HG02973 (cell line): ENCODE data around the gene VTI1B.
A peak's percentile ranks its signal among the peaks of the same experiment; 100 is the strongest.

Source experiments
- ATAC-seq: cut with Tn5 transposase; IDR thresholded peaks from one replicate; pipeline ENCODE4 v1.9.1; 2021; ENCODE audit warnings: moderate library complexity; ENCODE audit not compliant: unreplicated experiment

The VTI1B gene

DNA sequence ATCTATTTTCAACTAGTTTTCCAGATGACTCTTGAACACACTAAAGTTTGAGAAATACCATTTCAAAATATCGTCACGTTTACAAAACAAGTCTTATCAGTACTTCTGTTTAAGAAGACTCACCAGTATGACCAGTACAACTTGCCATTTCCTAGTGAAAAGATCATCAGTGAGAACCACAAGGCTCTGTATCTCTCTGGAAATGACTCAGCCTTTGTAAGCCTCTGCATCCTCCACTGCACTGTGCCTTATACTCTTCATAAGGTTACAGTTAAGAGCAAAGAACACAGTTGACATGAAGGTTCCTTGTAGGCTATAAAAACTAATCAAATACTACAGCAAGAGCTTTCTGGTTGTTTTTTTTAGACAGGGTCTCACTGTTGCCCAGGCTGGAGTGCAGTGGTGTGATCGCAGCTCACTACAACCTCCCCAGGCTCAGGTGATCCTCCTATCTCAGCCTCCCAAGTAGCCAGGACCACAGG is 5.7 kb upstream of the VTI1B start:
- ATAC-seq: peak; percentile 95

DNA sequence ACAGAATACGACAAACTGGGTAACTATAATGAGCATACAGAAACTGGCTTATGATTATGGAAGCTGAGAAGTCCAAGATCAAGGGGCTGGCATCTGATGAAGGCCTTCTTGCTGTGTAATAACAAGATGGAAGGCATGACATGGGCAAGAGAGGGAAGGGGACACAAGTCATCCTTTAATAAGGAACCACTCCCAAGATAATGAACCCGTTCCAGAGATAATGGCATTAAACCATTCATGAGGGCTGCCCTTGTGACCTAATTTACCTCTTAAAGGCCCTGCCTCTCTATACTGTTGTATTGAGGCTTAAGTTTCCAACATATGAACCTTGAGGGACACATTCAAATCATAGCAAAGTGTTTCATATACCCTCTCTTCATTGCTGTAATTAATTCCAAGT is 4.6 kb upstream of the VTI1B start:
- ATAC-seq: no peak

DNA sequence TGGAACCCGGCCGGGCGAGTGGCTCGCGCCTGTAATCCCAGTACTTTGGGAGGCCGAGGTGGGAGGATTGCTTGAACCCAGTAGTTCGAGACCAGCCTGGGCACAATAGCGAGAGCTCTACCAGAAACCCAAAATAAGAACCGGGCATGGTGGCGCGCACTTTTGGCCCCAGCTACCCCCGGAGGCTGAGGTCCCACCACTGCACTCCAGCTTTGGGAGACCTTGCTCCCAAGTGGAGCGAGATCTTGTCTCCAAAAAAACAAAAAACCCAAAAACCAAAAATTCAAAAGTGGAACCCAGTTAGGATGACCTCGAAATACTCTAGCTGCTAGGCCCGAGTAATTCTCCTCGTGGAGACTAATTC is 769 bp upstream of the VTI1B start:
- no peak for ATAC-seq

DNA sequence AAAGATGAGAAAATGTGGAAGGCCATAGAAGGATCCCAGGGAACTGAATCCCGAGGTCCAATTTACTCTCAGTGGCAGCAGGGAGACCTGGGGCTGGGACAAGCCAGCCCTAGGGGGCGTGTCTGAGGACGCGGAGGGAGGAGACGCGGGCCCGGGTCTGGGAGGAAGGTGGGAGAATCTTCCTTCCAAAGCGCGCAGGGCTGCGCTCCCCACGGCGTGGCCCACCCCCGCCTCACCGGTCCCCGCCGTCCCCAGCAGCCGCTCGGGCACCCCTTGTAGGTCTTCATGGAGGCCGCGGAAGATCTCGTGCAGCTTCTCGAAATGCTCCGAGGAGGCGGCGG is 323 bp downstream of the VTI1B start:
- ATAC-seq: peak; percentile 39

DNA sequence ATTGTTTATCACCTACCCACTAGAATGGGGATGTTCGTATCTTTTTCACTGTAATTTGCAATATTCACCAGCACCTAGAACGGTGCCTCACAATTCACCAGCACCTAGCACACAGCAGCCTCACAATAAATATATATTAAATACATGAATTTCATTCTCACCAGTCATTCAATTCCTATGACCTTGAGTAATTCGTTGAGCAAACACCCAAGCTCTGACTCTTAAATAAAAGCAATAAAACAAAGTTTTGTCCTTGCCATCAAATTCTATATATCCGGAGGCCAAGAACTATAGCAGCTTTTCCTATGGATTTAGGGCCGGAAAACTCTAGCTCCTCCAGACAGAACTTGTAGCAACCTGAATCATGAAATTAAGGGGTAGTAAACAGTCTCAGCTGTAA is 981 bp downstream of the VTI1B start:
- ATAC-seq: no peak

DNA sequence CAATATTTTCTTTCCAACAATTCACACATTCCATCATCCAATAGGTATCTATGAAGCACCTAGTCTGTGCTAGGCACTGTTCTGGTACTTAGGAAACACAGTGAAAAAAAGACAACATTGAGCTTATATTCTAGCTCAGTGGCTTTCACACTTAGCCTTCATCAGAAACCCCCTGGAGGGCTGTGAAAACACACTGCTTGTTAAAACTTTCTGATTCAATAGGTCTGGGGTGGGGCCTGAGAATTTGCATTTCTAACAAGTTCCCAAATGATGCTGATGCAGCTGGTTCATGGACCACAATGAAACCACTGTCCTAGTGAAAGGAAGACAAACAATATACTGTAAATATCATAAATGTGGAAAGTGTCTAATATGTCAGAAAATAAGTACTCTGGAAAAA is 5.9 kb downstream of the VTI1B start:
- ATAC-seq: no peak

DNA sequence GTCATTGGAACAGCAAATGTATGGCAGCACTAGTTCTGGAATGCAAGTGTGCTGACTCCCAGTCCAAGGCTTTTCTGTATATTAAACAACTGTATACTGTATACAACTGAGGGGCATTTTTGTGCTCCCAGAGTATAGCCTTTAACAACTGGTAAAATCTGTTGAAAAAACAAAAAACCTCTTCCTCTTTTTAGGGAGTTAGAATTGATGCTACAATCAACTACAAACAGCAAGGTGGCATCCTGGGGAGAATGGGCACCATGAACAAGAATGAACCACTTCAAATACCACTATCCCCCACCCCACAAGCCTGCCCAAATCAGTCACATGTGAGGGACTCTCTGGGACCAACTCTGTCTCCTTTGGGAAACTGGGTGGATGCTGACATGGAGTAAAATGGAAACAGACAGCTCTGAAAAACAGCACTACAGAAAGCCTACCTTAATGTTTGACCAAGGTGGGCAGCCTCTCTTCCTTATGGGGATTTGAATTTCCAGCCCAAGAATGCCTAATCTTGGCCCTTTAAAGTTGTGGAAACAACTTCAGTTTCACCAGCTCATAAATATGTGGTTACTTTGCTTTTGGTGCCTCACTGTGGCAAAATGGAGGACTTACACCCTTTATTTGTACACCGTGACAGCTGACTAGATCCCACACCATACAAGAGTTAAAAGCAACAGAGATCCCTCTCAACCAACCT is 7.5 kb downstream of the VTI1B start:
- ATAC-seq: peak; percentile 68

DNA sequence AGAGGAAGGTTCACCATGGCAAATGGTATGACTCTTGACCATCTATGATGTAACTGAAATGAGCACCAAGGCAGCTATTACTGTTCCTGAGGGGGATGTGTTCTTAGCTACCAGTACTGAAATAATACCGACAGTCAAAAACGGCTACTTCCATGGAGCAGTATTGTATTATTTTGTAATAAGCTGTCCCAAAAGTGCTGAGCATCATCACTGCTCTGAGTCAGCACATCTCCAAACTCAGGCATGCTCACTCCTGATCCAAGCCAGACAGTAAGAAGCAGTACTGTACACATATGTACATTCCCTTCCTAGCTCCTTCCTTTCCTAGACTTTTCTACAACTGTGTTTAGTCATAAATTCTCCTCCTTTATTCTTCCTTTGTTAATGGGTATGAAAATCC is 8.6 kb downstream of the VTI1B start:
- no peak for ATAC-seq

DNA sequence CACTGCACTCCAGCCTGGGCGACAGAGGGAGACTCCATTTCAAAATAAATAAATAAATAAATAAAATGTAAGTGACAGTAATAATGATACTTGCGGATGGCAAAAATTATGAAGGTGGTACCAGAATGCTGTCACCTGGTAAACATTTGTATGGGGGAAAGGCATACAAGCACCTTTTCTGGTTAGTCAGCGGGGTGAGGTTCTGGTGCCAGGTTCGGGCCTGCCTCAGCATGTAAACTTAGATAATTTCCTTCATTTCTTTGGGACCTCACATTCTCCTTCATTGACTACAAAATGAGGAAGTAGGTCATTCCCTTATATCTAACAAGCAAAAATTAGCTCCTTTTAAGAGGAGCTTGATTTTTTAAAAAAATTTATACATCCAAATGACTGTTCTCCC is 10.8 kb downstream of the VTI1B start:
- ATAC-seq: no peak

DNA sequence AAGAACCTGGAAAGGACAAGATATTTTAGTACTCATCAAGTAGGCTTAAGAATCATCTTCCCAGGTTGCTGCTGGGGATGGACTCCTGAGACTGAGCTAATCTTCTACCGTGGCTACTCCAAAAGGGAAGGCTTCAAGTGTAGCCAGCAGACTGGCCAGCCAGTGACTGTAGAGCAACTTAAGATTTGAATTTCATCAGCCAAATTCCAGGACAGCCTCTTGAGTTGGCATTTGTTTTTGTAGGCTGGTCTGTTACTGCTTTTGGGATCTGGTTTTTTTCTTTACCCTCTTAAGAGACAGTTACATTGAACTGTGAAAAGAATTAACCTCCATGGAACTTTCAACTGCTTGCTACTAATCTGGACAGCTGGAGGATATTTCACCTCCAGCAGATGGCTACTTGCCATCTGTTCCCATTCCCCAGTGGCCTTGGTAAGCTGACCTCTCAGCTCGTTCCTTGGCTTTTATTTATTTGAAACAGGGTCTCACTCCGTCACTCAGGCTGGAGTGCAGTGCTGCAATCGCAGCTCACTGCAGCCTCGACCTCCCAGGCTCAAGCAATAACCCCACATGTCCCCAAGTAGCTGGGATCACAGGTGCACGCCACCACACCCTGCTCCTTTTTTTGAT is 20.7 kb downstream of the VTI1B start:
- no peak for ATAC-seq

DNA sequence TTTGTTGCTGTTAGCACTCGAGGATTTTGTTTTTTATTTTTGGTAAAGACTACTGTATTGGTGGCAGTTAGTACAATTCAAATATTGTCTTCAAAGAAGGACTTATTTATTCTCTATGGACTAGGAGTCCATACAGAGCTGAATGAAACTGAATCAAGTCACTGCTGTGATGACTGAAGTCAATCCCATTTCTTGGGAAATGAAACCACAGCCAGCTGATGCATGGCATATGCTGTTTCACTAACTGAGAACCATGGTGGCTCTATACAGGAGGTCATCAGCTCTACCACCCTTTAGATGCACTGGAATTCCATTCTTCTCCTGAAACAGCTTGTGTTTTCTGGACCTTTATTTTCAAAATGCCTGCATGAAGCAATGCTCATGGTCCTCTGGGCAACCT is 22.2 kb downstream of the VTI1B start:
- ATAC-seq: no peak

DNA sequence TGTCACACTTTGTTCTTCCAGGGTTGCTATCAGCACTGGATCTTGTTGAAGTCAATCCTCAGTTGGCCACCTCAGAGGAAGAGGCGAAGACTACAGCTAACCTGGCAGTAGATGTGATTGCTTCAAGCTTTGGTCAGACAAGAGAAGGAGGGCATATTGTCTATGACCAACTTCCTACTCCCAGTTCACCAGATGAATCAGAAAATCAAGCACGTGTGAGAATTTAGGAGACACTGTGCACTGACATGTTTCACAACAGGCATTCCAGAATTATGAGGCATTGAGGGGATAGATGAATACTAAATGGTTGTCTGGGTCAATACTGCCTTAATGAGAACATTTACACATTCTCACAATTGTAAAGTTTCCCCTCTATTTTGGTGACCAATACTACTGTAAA is 23.7 kb downstream of the VTI1B start:
- ATAC-seq: no peak

DNA sequence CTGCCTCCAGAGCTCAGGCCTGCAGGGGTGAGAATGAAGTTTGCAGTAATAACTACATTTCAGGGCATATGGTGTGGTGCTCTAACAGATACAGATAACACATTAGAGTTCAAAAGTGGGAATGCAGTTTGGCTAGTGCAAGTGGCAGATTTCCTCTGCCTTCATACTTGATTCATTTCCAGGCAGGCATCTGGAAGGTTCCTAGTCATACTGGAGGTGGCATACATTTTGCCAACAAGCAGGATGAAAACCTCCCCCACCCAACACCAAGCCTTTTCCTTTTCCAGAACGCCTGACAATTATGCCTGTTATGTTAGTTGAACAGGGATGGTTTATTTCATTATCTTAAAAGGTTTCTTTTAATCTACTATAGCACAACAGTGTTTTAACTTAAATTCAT is 24.3 kb downstream of the VTI1B start:
- ATAC-seq: no peak

DNA sequence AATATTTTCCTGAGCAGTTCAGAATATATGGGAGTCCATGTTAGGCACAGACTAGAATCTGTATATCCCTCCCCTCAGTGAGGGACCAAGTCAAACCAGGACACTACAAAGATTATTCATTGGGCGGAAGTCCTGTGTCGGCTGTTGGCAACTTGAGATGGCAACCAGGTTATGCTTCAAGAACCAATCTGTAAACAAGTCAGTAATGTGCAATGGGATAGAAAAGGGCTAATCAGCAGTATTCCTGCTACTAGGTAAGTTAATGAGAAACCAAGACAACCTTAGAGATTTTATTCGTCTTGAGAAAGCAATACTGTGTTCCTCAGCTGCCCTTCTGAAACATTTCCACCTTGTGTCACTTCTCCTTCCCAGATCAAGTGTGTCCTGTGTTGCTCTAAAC is 28.3 kb downstream of the VTI1B start:
- no peak for ATAC-seq

DNA sequence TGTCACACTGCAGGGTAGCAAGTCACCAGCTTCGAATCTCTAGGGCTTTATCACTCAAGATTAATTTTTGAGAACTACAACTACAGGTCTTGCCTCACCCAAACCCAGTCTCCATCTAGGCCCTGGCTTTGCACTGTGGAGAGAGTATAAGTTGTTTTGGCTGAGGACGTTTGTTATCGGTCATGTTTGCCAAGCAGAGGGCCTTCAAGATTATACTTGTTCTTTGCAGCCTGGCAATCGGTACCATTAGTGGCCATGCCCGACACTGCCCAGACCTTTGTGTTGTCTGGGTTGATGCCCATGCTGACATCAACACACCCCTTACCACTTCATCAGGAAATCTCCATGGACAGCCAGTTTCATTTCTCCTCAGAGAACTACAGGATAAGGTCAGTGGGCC is 29.0 kb downstream of the VTI1B start:
- ATAC-seq: no peak

DNA sequence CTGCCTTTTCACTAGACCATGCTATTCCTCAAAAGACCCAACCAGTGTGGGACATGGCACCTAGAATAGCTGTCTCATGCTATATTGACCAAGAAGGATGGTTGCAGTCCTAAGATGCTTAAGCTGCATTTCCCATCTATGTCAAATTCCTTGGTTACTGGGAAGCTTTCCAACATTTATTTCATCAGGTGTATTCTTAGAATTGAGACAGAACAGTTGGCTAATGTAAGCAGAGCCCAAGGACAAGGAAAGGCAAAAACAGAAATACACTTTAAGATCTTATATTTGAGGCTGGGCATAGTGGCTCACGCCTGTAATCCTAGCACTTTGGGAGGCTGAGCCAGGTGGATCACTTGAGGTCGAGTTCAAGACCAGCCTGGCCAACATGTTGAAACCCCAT is 30.0 kb downstream of the VTI1B start:
- ATAC-seq: no peak

DNA sequence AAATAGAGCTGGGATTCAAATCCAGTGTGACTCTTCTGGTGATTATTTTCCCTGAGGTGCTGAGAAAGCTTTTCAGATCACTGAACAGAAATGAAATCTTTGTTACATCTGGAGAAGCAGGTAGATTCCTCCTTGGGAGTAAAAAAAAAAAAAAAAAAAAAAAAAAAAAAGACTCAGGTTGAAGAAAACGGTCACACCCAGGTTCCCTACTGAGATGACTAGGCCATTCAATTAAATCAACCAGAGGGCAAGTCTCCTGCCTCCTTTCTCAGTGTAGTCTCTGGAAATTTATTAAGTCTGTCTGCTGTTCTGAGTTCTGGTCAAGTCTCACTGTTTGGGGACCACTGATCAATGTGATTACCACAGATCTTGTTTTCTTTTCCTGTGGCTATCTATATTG is 30.7 kb downstream of the VTI1B start:
- ATAC-seq: no peak

DNA sequence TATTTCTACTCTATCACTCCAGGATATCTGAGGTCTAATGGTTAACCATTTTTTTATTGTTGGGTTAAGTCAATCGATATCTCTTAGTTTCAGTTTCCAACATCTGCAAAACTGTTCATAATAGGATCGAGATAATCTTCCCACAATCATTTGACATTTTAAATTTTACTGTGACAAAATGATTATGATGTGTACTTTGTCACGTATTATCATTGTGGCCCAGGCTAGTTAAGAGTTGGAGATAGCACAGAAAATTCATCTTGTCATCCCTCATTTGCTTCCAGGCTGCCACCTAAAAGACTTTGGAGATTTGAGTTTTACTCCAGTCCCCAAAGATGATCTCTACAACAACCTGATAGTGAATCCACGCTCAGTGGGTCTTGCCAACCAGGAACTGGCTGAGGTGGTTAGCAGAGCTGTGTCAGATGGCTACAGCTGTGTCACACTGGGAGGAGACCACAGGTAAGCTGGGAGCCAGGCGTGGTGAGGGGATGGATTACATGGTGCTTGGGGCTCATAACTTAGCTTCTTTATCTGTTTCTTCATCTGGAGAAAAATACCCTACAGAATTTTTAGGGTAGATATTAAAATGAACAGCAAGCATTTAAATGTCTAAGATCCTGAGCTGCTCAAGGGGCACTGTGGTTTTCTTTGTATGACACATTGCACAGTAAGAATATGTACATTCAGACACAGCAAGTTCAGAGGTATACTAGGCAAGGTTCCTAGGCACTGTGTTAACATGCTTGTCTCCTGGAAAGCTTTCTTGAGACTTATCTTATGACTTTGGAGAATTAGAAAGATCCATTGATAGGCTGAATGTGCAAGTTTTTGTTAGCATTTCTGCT is 32.3 kb downstream of the VTI1B start:
- no peak for ATAC-seq

DNA sequence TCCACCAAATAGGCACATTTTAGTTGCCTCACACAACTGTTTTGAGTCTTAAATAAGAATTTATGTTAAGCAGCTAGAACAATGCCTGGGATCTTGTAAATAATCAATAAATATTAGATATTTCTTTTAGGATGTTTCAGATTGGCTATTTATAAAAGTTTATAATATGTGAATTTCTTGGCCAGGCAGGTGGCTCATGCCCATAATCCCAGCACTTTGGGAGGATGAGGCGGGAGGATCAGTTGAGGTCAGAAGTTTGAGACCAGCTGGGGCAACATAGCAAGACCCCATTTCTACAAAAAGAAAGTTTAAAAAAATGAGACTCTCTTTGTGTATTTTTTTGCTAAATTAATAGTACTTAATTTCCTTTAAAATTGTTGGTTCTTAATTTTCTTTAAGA is 33.0 kb downstream of the VTI1B start:
- ATAC-seq: no peak

DNA sequence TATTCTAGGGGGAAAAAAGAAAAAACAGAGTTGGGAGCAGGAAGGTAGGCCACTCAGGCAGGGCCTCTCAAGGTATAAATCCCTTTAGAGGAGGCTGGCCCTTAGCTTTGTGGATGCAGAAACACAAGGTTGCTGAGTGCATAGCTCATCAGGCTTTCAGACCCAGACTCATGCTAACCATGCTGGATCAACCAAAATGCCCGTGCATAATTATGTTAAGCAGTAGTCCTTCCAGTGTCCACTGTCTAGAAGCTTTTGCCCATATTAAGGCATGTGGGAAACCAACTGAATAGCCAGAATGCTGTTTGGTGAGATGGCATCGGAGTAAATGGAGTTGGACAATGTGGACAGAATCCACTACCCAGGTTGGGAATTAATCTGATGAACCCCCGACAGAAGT is 35.8 kb downstream of the VTI1B start:
- ATAC-seq: no peak

DNA sequence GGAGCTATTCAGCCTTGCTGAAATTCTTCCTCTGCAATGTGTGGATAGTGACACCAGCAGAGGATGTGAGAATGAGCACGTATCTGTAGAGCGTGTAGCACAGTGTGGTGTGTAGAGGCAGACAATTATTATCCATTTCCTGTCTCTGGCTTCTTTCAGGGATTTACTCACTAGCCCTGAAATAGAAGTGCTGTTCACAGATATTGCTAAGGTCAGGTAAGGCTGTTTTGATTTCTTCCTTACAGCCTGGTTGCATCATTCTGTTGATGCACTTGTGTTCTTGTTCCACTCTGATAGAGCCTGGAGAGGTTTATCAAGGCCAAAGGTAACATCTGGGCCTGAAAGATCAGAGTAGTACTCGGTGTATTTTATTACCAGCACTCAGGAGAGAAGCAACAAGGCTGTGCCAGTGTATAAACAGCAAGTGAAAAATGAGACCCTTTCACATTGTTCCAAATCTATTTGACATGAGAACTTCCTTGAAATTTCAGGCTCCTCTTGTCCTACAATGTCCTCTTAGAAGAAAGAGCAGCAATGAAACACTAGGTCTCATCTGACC is 38.0 kb downstream of the VTI1B start:
- ATAC-seq: no peak
